Measurements from ENCODE around the gene ARHGAP22. TPM values are rescaled to one million over a fixed set of nuclear protein-coding genes. Genes with fewer than 3 reads are reported as not detected.
"Not testable (repeated sequence)": the region's sequence is repeated elsewhere in the genome, so short reads cannot be mapped to it uniquely, and the experiment has no call there.

The ARHGAP22 gene, protein sequence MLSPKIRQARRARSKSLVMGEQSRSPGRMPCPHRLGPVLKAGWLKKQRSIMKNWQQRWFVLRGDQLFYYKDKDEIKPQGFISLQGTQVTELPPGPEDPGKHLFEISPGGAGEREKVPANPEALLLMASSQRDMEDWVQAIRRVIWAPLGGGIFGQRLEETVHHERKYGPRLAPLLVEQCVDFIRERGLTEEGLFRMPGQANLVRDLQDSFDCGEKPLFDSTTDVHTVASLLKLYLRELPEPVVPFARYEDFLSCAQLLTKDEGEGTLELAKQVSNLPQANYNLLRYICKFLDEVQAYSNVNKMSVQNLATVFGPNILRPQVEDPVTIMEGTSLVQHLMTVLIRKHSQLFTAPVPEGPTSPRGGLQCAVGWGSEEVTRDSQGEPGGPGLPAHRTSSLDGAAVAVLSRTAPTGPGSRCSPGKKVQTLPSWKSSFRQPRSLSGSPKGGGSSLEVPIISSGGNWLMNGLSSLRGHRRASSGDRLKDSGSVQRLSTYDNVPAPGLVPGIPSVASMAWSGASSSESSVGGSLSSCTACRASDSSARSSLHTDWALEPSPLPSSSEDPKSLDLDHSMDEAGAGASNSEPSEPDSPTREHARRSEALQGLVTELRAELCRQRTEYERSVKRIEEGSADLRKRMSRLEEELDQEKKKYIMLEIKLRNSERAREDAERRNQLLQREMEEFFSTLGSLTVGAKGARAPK
- total RNA-seq: 3.5 TPM
- long read RNA-seq, partial matches to known transcripts: 0 of 2 reads
- long read RNA-seq, other reads (novel, unspliced or antisense): 1 of 2 reads

DNA sequence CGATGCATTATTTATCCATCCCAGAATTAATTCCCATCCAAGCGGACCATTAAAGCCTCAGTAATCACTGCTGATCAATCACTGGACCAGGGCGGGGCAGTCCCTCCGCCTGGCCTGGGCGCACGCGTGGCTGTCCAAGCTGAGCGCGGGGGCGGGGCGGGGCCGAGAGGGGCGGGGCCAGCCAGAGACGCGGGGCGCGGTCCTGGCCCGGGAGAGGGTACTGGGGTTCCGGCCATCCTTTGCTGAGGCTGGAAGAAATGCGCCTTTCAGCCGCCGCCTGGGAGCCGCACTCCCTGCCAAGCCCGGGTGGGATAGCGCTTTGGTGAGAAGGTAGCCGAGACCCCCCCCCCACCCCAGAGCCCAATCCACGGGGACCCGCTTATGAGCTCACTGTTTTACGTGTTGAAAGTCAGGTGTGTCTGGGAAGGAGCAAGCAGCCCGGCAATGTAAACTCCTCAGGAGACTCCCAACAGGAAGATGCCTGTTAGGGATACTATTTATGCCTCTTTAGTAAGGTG lies at the start of gene ARHGAP22:
Gene ARHGAP22, minus strand, starts transcription at position 83 of the 518 bp plus-strand sequence. CDS start 277 bp downstream, outside the sequence.
- ATAC-seq: peak; percentile 90
- DNase-seq (ENCODE audit: missing footprints): peak; percentile 82
- intact Hi-C loops (cut with DNase I): loop anchor here (5.0 kb wide), 1 partner anchor 53 kb away; no protein-coding TSS in a partner anchor

DNA sequence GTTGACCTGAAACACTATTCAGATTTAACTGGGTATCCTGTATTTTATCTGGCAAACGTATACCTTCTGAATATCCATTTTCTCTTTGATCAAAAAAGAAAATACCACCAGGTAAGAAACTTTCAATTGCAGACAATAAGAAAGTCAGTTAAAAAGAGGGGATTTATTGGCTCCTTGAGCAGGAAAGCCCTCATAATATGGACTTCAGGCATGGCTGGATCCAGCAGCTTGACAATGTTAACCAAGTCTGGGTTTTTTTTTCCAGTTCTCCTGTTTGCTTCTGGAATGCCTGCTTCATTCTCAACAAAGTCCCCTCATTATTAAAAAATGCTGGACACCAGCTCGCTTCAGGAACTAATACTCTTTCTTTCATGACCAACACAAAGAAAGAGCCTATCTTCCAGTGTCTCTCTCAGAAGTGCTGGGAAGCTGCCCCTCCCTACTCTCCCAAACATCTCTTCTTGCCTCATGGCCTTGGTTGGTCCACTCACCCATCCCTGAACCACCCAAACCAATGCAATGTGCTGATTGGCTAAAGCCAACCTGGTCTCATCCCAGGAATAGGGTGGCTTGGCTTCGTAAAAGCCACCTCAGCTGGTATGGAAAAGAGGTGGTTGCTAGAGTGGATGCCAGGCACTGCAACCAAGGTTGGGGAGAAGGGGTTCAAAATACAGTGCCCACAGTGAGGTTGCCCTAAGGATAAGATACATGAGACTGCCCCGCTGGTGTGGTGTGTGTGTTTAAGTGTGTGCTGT lies 49.2 kb upstream of the ARHGAP22 start:
- ATAC-seq (no peak), DNase-seq (ENCODE audit: missing footprints) (no peak)
- intact Hi-C loops (cut with DNase I): loop anchor here (2.0 kb wide), 1 partner anchor 45 kb away; no protein-coding TSS in a partner anchor

DNA sequence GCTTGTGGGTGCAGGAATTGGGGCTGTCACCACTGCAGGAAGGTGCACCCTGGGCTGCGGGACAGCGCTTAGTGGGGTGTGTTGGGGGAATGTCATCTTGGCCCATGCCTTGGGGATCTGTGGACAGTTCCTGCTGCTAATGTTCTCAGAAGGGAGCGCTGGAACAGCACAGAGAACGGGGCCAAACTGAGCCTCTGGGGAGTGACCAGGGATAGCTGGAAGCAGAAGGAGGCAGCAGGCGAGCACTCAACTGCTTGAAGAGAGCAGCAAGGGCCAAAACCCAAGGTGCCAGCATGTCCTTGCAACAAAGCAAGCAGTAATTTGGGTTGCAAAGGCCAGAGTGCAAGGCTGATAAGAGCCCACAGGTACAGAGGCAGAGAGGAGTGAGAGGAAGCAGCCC lies 48.5 kb upstream of the ARHGAP22 start:
- ATAC-seq (no peak), DNase-seq (ENCODE audit: missing footprints) (no peak)
- intact Hi-C loops (cut with DNase I): no loop called here

DNA sequence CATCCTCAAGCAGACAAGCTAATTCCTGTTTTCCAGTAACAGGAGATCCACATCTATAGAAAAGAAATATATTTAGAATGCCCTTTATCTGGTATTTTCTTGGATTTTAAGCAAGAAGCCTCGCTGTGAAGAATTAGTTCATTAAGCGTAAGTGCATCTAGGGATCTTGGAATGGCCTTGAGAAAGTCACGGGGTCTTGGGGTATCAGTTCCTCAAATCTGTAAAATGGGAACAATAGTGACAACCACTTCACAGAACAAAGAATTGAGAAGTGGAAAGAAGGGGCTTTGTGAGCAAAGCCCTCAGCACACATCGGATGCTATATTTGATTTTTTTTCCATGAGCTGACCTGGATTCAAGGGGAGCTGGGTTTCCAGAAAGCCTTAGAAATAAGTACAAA lies 47.5 kb upstream of the ARHGAP22 start:
- DNase-seq (ENCODE audit: missing footprints) (no peak), ATAC-seq (no peak)
- intact Hi-C loops (cut with DNase I): no loop called here

- intact Hi-C loops (cut with DNase I): no loop called here
- DNase-seq (ENCODE audit: missing footprints): no peak
- ATAC-seq: no peak
Measured at GRCh38 chr10:48651839-48652238, 47.0 kb upstream of the ARHGAP22 start.

- ATAC-seq: no peak
- intact Hi-C loops (cut with DNase I): no loop called here
- DNase-seq (ENCODE audit: missing footprints): no peak
Measured at GRCh38 chr10:48651293-48651692, 46.4 kb upstream of the ARHGAP22 start.

DNA sequence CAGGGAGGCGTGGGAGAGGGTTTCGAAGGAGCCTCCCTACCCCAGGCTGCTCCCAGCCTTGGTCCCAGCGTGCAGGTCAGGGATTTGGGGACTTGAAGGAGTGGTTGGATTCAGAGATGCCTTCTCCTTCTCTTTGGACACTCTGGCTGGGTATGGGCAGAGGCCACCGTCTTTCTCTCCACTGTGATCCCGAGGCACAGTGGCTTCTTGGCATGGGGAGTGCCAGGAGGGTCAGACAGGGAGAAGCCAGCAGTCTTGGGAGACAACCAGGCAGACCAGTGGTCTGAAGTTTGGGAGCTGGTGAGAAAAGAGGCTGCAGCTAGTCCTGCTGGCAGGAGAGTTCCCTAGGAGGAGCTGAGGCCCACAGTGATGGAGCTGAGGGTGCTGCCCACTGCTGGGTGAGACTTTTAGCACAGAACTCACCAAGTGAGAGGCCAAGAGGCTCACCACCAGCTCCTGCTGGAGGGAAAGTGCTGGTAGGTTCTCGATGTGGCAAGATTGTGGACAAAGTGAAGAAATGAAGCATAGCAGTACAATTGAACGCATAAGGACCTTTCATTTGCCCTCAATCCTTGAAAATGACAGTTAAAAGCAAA lies 44.6 kb upstream of the ARHGAP22 start:
- no peak for DNase-seq (ENCODE audit: missing footprints)
- intact Hi-C loops (cut with DNase I): no loop called here
- no peak for ATAC-seq

DNA sequence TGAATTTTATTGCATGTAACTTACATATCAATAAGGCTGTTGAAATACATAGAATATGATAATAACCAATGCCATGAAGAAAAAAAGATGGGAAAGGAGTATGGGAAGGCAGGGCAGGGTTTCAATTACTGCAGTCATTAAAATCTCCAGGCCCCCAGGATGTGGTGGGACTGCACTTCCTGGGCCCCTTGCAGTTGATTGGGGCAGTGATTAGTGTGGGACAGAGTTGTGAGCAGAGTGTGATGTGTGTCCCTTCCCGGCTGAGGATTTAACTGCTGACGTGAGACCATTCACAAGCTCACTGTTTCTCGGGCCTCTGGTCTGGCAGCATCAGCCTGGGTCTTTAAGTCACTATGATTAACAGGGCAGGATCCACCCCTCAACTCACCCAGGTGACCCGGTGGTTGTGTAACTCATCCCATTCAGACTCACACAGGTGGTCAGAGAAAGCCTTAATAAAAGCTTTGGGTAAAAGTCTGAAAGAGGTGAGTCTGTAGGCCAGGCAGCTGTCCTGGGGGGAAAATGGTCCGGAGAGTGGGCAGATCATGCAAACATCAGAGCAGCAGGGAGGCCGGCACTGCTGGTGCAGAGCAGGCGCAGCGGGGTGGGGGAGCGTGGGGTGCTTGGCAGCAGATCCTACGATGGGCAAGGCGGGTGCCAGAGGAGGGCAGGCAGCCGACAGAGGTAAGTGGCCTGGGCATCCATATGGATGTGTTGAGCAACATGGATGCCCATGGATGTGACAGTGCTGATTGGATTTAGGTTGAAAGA lies 43.5 kb upstream of the ARHGAP22 start:
- no peak for DNase-seq (ENCODE audit: missing footprints)
- intact Hi-C loops (cut with DNase I): no loop called here
- ATAC-seq: no peak

GRCh38 chr10:48647073-48647472 lies 42.2 kb upstream of the ARHGAP22 start:
- ATAC-seq; intact Hi-C loops (cut with DNase I); DNase-seq (ENCODE audit: missing footprints): not testable (repeated sequence)

- DNase-seq (ENCODE audit: missing footprints): no peak
- intact Hi-C loops (cut with DNase I): no loop called here
- ATAC-seq: no peak
Measured at GRCh38 chr10:48645600-48645999, 40.7 kb upstream of the ARHGAP22 start.

GRCh38 chr10:48641099-48641690 lies 36.3 kb upstream of the ARHGAP22 start:
- intact Hi-C loops (cut with DNase I); DNase-seq (ENCODE audit: missing footprints); ATAC-seq: not testable (repeated sequence)

- intact Hi-C loops (cut with DNase I): no loop called here
- ATAC-seq (no peak), DNase-seq (ENCODE audit: missing footprints) (no peak)
Measured at GRCh38 chr10:48640326-48640725, 35.5 kb upstream of the ARHGAP22 start.

DNA sequence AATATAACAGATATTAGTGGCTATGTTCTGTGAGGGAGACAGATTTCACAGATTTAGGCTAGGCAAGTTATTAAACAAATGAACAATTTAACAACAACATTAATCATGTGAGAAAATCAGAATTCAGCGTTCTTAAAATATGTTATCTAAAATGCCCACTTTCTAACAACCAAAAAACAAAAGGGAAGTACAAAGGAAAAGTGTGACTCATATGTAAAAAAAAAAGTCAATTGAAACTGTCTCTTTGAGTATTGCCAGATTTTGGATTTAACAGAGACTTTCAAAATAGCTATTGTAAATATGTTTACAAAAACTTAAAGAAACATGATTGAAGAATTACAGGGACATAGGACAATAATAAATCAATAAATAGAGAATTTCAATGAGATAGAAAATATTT lies 34.8 kb upstream of the ARHGAP22 start:
- DNase-seq (ENCODE audit: missing footprints) (no peak), ATAC-seq (no peak)
- intact Hi-C loops (cut with DNase I): no loop called here

DNA sequence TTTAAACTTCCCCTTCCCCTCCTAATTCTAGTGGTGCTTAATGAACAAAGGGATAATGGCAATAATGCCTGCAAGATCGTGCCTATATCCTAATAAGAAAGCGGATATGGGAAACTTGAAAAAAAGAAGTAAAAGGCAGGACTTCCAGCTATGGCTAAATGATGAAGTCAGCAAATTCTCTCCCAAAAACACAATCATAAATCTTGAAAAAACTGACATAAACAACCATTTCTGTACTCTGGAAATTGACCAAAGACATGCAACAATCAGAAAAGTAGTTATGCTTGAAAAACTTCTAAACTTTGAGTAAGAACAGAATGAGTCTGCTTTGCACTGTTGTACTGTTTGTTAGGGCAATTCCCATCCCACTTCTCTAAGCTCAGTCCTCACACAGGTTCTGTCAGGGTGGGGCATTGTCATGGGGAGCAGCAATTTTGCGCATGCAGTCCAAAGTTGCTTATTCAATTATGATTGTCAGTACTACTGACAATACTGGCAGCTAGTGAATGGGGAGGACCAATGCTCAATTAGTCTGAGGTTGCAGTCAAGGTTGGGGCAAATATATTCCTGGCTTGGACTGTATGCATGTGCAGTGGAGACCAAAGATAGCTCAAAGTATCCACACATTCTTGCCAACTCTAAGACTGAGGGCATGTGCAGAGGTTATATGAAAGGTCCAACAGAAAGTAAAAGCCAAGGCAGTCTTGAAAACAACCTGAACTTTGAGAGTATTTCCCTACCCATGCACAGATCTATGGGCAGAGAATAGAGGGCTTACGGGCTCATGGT lies 34.1 kb upstream of the ARHGAP22 start:
- ATAC-seq (peak; percentile 33), DNase-seq (ENCODE audit: missing footprints) (no peak)
- intact Hi-C loops (cut with DNase I): no loop called here

DNA sequence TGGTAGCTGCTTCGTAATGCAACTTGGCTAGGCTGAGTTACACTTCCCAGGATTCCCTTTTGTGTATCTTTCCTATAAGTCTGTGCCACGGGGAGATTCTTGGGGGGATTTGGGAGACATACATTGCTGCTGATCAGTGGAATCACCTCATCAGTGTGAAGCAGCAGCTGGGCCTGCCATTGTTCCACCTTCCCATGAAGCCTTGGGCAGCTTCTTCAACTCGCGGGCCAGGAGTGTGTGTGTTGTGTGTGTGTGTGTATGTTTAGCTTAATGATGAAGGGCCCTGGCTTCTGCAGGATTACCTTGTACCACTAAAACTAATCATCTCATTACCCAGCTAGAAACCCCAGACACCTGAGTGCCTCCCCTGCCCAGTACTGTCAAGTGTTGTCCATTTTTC lies 33.3 kb upstream of the ARHGAP22 start:
- no peak for DNase-seq (ENCODE audit: missing footprints)
- intact Hi-C loops (cut with DNase I): no loop called here
- no peak for ATAC-seq

GRCh38 chr10:48636901-48637300 lies 32.0 kb upstream of the ARHGAP22 start:
- ATAC-seq (no peak), DNase-seq (ENCODE audit: missing footprints) (no peak)
- intact Hi-C loops (cut with DNase I): no loop called here

- intact Hi-C loops (cut with DNase I): no loop called here
- no peak for ATAC-seq
- DNase-seq (ENCODE audit: missing footprints): no peak
Measured at GRCh38 chr10:48636231-48636630, 31.4 kb upstream of the ARHGAP22 start.
